ENCODE measurements around the gene CDK5RAP3. TPM values are rescaled to one million over a fixed set of nuclear protein-coding genes. Genes with fewer than 3 reads are reported as not detected.

CDK5RAP3 gene
- total RNA-seq, 1 experiment from 2014 or later = 255 TPM

DNA sequence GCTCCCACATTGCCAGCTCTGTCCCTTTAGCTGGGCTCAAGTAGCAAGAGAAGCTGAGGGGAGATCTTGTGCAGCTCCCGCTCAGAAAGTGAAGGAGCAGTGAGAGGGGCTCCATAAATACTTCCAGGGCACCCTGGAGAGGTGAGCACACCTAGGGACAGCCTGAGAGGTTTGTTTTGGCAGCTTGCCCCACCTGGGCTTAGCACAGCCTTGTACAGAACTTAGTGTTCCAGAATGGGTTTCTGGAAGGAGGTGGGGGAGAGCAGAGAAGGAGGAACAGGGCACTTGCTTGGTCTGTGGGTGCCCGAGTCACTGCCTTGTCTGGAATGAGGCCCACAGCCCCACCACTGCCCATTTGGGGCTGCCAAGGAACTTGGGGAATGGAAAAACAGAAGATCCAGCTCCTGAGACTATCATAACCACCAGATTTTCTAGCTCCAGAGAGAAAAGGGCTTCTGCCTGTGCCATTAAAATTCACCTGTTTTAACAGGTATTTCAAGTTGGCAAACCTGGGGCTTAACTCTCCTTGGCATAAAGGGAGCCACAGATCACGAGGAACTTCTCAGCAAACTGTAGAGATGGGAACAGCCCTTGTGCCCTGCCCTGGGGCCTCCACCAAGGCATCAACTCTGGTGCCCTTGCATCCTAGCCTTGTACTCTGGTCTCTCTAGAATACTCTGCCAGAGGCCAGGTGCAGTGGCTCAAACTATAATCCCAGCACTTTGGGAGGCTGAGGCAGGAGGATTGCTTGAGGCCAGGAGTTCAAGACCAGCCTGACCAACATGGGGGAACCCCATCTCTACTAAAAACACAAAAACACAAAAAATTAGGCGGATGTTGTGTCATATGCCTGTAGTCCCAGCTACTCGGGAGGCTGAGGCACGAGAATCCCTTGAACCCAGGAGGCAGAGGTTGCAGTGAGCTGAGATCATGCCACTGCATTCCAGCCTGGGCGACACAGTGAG, 15.1 kb upstream of the CDK5RAP3 start:
- Histone ChIP-seq H4K20me1 (ENCODE audit: insufficient read depth) (no peaks in the 10 kb centered on the region), H3K9me3 (ENCODE audit: control insufficient read depth in 1 of 2, insufficient read depth in 1 of 2, low read depth in 1 of 2, low read length in 2 of 2) (no peaks in the 10 kb centered on the region), H3K4me3 (replicated peaks in 1 of 2; ENCODE audit: low read depth in 1 of 2, low read length in 2 of 2) (no peak overlapping the region), H3K4me2 (ENCODE audit: low read length) (peak overlapping the region; percentile 40), H3K79me2 (ENCODE audit: insufficient read depth, low read length) (no peaks in the 10 kb centered on the region), H3K9ac (ENCODE audit: low read length) (0 out of 2 replicates have a peak overlapping the region, but pooled peaks have one; percentile 6), H3K36me3 (ENCODE audit: control insufficient read depth in 1 of 2, insufficient read depth in 2 of 2, low read length in 2 of 2) (no peaks in the 10 kb centered on the region), H3K4me1 (ENCODE audit: control insufficient read depth in 1 of 2, insufficient read depth in 2 of 2, low read length in 2 of 2) (peaks cover 41 to 66% of the 10 kb centered on the region in 2 experiments), H2AFZ (ENCODE audit: low read depth, low read length, poor library complexity, severe bottlenecking) (no peak overlapping the region), H3K9me2 (ENCODE audit: insufficient read depth) (no peaks in the 10 kb centered on the region), H3K27ac (ENCODE audit: low read depth, low read length) (no peak overlapping the region; the same call in 1 of the 2 replicates), H3K27me3 (ENCODE audit: insufficient read depth, low read length) (no peaks in the 10 kb centered on the region)
- ChIA-PET RAD21 (ENCODE audit: low non-redundant PET in 1 of 2, low total read pairs in 2 of 2, uncharacterized antibody in 2 of 2, unreplicated experiment in 2 of 2) (no interaction called here), POLR2A (interaction anchor here (3.1 kb wide), 1 partner anchor 15 kb away, joined by 15 read pairs; the partner anchor contains the start of gene CDK5RAP3), CTCF (interaction anchor here (0.8 to 4.2 kb wide), 6 partner anchors 9 to 113 kb away, joined by 3 to 32 read pairs (median 10); partner anchors contain the start of gene CDK5RAP3)
- no TSS peak for BruUV-seq (replicated peaks)
- ATAC-seq (peak; percentile 25; the same call in 1 of the 2 replicates), DNase-seq (ENCODE audit: low read depth, low spot score) (no peak)
- TF ChIP-seq POLR2A (IDR thresholded peaks at IDR 0.05; ENCODE audit: borderline replicate concordance, extremely low read depth, insufficient read depth, insufficient read length) = no peak
- no peak for TF ChIP-seq ZNF274 (IDR thresholded peaks at IDR 0.05; ENCODE audit: low read depth, low read length)
- TF ChIP-seq, protein P1, sequence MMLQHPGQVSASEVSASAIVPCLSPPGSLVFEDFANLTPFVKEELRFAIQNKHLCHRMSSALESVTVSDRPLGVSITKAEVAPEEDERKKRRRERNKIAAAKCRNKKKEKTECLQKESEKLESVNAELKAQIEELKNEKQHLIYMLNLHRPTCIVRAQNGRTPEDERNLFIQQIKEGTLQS (IDR thresholded peaks at IDR 0.05) = no peak
- TF ChIP-seq, protein P2, sequence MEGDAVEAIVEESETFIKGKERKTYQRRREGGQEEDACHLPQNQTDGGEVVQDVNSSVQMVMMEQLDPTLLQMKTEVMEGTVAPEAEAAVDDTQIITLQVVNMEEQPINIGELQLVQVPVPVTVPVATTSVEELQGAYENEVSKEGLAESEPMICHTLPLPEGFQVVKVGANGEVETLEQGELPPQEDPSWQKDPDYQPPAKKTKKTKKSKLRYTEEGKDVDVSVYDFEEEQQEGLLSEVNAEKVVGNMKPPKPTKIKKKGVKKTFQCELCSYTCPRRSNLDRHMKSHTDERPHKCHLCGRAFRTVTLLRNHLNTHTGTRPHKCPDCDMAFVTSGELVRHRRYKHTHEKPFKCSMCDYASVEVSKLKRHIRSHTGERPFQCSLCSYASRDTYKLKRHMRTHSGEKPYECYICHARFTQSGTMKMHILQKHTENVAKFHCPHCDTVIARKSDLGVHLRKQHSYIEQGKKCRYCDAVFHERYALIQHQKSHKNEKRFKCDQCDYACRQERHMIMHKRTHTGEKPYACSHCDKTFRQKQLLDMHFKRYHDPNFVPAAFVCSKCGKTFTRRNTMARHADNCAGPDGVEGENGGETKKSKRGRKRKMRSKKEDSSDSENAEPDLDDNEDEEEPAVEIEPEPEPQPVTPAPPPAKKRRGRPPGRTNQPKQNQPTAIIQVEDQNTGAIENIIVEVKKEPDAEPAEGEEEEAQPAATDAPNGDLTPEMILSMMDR (IDR thresholded peaks at IDR 0.05 in 2 of 3, conservative IDR thresholded peaks at IDR 0.05 in 1 of 3; ENCODE audit: borderline replicate concordance in 1 of 3, insufficient read depth in 1 of 3, low read depth in 2 of 3, low read length in 2 of 3) = no peak
- TF ChIP-seq, protein P3, sequence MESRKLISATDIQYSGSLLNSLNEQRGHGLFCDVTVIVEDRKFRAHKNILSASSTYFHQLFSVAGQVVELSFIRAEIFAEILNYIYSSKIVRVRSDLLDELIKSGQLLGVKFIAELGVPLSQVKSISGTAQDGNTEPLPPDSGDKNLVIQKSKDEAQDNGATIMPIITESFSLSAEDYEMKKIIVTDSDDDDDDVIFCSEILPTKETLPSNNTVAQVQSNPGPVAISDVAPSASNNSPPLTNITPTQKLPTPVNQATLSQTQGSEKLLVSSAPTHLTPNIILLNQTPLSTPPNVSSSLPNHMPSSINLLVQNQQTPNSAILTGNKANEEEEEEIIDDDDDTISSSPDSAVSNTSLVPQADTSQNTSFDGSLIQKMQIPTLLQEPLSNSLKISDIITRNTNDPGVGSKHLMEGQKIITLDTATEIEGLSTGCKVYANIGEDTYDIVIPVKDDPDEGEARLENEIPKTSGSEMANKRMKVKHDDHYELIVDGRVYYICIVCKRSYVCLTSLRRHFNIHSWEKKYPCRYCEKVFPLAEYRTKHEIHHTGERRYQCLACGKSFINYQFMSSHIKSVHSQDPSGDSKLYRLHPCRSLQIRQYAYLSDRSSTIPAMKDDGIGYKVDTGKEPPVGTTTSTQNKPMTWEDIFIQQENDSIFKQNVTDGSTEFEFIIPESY (IDR thresholded peaks at IDR 0.05; ENCODE audit: extremely low read depth, insufficient replicate concordance, low read length) = no peak
- TF ChIP-seq SIN3A (IDR thresholded peaks at IDR 0.05; ENCODE audit: low read depth) = no peak
- TF ChIP-seq, protein P4, sequence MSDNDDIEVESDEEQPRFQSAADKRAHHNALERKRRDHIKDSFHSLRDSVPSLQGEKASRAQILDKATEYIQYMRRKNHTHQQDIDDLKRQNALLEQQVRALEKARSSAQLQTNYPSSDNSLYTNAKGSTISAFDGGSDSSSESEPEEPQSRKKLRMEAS (IDR thresholded peaks at IDR 0.05) = no peak
- no peak for TF ChIP-seq JUND (IDR thresholded peaks at IDR 0.05)
- no peak for TF ChIP-seq RAD21 (IDR thresholded peaks at IDR 0.05; ENCODE audit: low read depth)
- intact Hi-C loops (cut with micrococcal nuclease) = no loop called here

Data from HCT116 (cell line).